SIG-M5 (cell line): ENCODE measurements around the gene NWD2.

ENCODE experiments used
- DNase-seq: peaks from one replicate; lab custom pipeline; 2025; lab: John Stamatoyannopoulos, UW

Gene NWD2

GRCh38 chr4:37279894-37280592, 35.5 kb downstream of the NWD2 start:
- DNase-seq: no peak

- no peak for DNase-seq
These were observed 54.9 kb downstream of the NWD2 start for GRCh38 chr4:37299468-37299867.

- no peak for DNase-seq
These were observed 60.1 kb downstream of the NWD2 start for GRCh38 chr4:37304612-37305011.

- no peak for DNase-seq
These were observed 61.4 kb downstream of the NWD2 start for GRCh38 chr4:37305984-37306383.

GRCh38 chr4:37317104-37317643, 72.6 kb downstream of the NWD2 start:
- DNase-seq: no peak

- DNase-seq: no peak
These were observed 76.1 kb downstream of the NWD2 start for GRCh38 chr4:37320513-37321235.

GRCh38 chr4:37322122-37322521, 77.6 kb downstream of the NWD2 start:
- DNase-seq: no peak

- no peak for DNase-seq
These were observed 80.0 kb downstream of the NWD2 start for GRCh38 chr4:37324546-37324945.

- no peak for DNase-seq
These were observed 82.3 kb downstream of the NWD2 start for GRCh38 chr4:37326852-37327251.

- no peak for DNase-seq
These were observed 94.4 kb downstream of the NWD2 start for GRCh38 chr4:37338972-37339371.

- DNase-seq: no peak
These were observed 114.2 kb downstream of the NWD2 start for GRCh38 chr4:37358748-37359147.

- DNase-seq: no peak
These were observed 114.7 kb downstream of the NWD2 start for GRCh38 chr4:37359261-37359660.

- DNase-seq: no peak
These were observed 121.3 kb downstream of the NWD2 start for GRCh38 chr4:37365888-37366287.

- no peak for DNase-seq
These were observed 123.4 kb downstream of the NWD2 start for GRCh38 chr4:37367901-37368300.

GRCh38 chr4:37370052-37370451, 125.5 kb downstream of the NWD2 start:
- DNase-seq: no peak

GRCh38 chr4:37381040-37381668, 136.6 kb downstream of the NWD2 start:
- DNase-seq: no peak

- no peak for DNase-seq
These were observed 139.2 kb downstream of the NWD2 start for GRCh38 chr4:37383579-37384229.

- no peak for DNase-seq
These were observed 140.9 kb downstream of the NWD2 start for GRCh38 chr4:37385424-37385823.

- peak; percentile 49 for DNase-seq
These were observed 144.3 kb downstream of the NWD2 start for GRCh38 chr4:37388681-37389365.

GRCh38 chr4:37389366-37389765, 144.8 kb downstream of the NWD2 start:
- DNase-seq: no peak

- peak; percentile 18 for DNase-seq
These were observed 145.5 kb downstream of the NWD2 start for GRCh38 chr4:37389967-37390580.
